Epithelial cell of proximal tubule (primary cell): ENCODE measurements around the gene TTC28. TPM values are rescaled to one million over a fixed set of nuclear protein-coding genes. Genes with fewer than 3 reads are reported as not detected.

Source experiments
- DNase-seq: peaks from one replicate; pipeline ENCODE4 v3.0.0-alpha.2; 2011; ENCODE audit warnings: low read depth
- H3K4me3 ChIP-seq: 2 replicates; pipeline ENCODE4 v1.5.1; 2011; ENCODE audit warnings: low read depth, mild to moderate bottlenecking, low read length
- CTCF ChIP-seq: conservative IDR thresholded peaks from 2 replicates; pipeline ENCODE4 v1.5.1; 2012; ENCODE audit warnings: low read depth, mild to moderate bottlenecking, low read length
- total RNA-seq: library from RNA; depleted of rRNA; stranded (reverse); fragments of >200 nt; gene quantifications from 2 replicates; pipeline ENCODE4 v1.2.3, GENCODE V29; 2015

TTC28 gene
- total RNA-seq, 1 donor from 2014 or later: 3.7 TPM

- no peak for TF ChIP-seq CTCF
- no peak for DNase-seq
- no peak overlapping the region for H3K4me3 ChIP-seq
These were observed 449.8 kb downstream of the TTC28 start for GRCh38 chr22:28229566-28230485.

GRCh38 chr22:28223826-28224225 lies 455.8 kb downstream of the TTC28 start:
- no peak overlapping the region for H3K4me3 ChIP-seq
- DNase-seq: no peak
- TF ChIP-seq CTCF: no peak

GRCh38 chr22:28222976-28223745 lies 456.5 kb downstream of the TTC28 start:
- no peak for TF ChIP-seq CTCF
- H3K4me3 ChIP-seq: no peak overlapping the region
- no peak for DNase-seq

- no peak overlapping the region for H3K4me3 ChIP-seq
- DNase-seq: no peak
- TF ChIP-seq CTCF: no peak
These were observed 457.1 kb downstream of the TTC28 start for GRCh38 chr22:28222571-28222970.

GRCh38 chr22:28222052-28222451 lies 457.6 kb downstream of the TTC28 start:
- TF ChIP-seq CTCF: no peak
- no peak for DNase-seq
- no peak overlapping the region for H3K4me3 ChIP-seq

- H3K4me3 ChIP-seq: no peak overlapping the region
- DNase-seq: no peak
- TF ChIP-seq CTCF: no peak
These were observed 458.8 kb downstream of the TTC28 start for GRCh38 chr22:28220626-28221363.
